Measurements from ENCODE around the gene GUCY1A2.

GRCh38 chr11:106858200-106858599 lies 160.1 kb downstream of the GUCY1A2 start:
- TF ChIP-seq POLR2A (IDR thresholded peaks at IDR 0.05; ENCODE audit: low read depth, low read length) (no peak), POLR2AphosphoS5 (IDR thresholded peaks at IDR 0.05; ENCODE audit: low read depth, low read length) (no peak), TAF1 (IDR thresholded peaks at IDR 0.05; ENCODE audit: borderline replicate concordance, low read depth, low read length) (no peak)
